K562 (cell line): ENCODE results near the gene WFDC1. TPM values are rescaled to one million over a fixed set of nuclear protein-coding genes. Genes with fewer than 3 reads are reported as not detected.

Experiments
- ATAC-seq: fragments of 200-7000 bp; cut with Tn5 transposase; 3 replicates; pipeline ENCODE4 v1.9.1; 2020; ENCODE audit warnings: moderate library complexity
- BruUV-seq: library from RNA; stranded (reverse); fragments of 400-500 nt; replicated peaks from 2 replicates; lab custom pipeline; 2021; lab: Mats Ljungman, UMichigan
- CTCF ChIA-PET: fragments of 300-600 bp; formaldehyde crosslinking; extraction: SDS; loops from one replicate; lab custom pipeline; 2021; ENCODE audit warnings: low intra/inter-chr PET ratio; lab: Yijun Ruan, JAX
- POLR2A ChIA-PET: fragments of 300-600, 350-650 bp; sonication (Branson Sonifier 250); formaldehyde crosslinking; extraction: SDS; loops from one replicate; lab custom pipeline; 2021; ENCODE audit warnings: antibody characterized with exemption, inconsistent platforms; lab: Yijun Ruan, JAX
- DNase-seq, 4 experiments: peaks; one replicate each; pipeline versions ENCODE4 v3.0.0 to v3.0.0-alpha.2; 2011 to 2018; ENCODE audit warnings: low spot score in 3 of 4, mixed read lengths in 3 of 4; ENCODE audit errors: extremely low read depth in 1 of 4
- FAIRE-seq: peaks from 2 replicates; lab custom pipeline; 2011; peaks lifted over from hg19 to GRCh38; lab: Jason Lieb, UNC
- H2AFZ ChIP-seq: 2 replicates; pipeline ENCODE4 v1.6.0; 2011; ENCODE audit warnings: low read depth, low read length, control low read depth, inconsistent platforms
- H3K27ac ChIP-seq: fragments of 200-600 bp; 3 replicates; pipeline ENCODE4 v1.8.0; 2011; ENCODE audit warnings: low read depth, mild to moderate bottlenecking, control low read depth, inconsistent platforms, low read length, moderate library complexity, mixed read lengths; ENCODE audit errors: extremely low read depth
- H3K27me3 ChIP-seq, 2 experiments: fragments of 300-600 bp in 1 of 2; 2 replicates in 1 of 2; 3 replicates in 1 of 2; pipeline versions ENCODE4 v1.6.0 to v1.8.0; 2011; ENCODE audit warnings: inconsistent platforms in 2 of 2, low read length in 2 of 2, mild to moderate bottlenecking in 1 of 2, mixed read lengths in 1 of 2, moderate library complexity in 1 of 2; ENCODE audit not compliant: control insufficient read depth in 2 of 2, insufficient read depth in 2 of 2
- H3K36me3 ChIP-seq: fragments of 300-600 bp; 3 replicates; pipeline ENCODE4 v1.8.0; 2011; ENCODE audit warnings: mild to moderate bottlenecking, low read length, inconsistent platforms; ENCODE audit not compliant: control insufficient read depth, insufficient read depth
- H3K4me1 ChIP-seq, 2 experiments: fragments of 200-600 bp in 1 of 2; replicated peaks in 1 of 2; 2 replicates in 1 of 2; 3 replicates in 1 of 2; pipeline versions ENCODE4 v1.5.1 to v1.8.0; 2011; ENCODE audit warnings: inconsistent platforms in 2 of 2, low read length in 2 of 2, mild to moderate bottlenecking in 1 of 2, mixed read lengths in 1 of 2, moderate library complexity in 1 of 2; ENCODE audit not compliant: control insufficient read depth in 2 of 2, insufficient read depth in 2 of 2
- H3K4me2 ChIP-seq: 2 replicates; pipeline ENCODE4 v1.6.1; 2011; ENCODE audit warnings: low read length, control low read depth, inconsistent platforms, mixed read lengths; ENCODE audit not compliant: insufficient read depth
- H3K4me3 ChIP-seq: fragments of 200-600 bp; sonication (generic), shearing (Covaris generic); 2 replicates; pipeline ENCODE4 v1.5.1; 2016; ENCODE audit warnings: control low read depth, inconsistent platforms
- H3K79me2 ChIP-seq: fragments of 200-600 bp; 3 replicates; pipeline ENCODE4 v1.8.0; 2011; ENCODE audit warnings: low read length, inconsistent platforms; ENCODE audit not compliant: control insufficient read depth, insufficient read depth
- H3K9ac ChIP-seq, 2 experiments: 2 replicates each; pipeline versions ENCODE4 v1.6.0 to v1.6.1; 2011; ENCODE audit warnings: low read depth in 2 of 2, low read length in 2 of 2, control low read depth in 1 of 2, inconsistent platforms in 1 of 2, mild to moderate bottlenecking in 1 of 2, mixed read lengths in 1 of 2; ENCODE audit not compliant: insufficient read depth in 1 of 2
- H3K9me1 ChIP-seq: one replicate; pipeline ENCODE4 v1.6.0; 2011; ENCODE audit warnings: inconsistent platforms, mild to moderate bottlenecking, low read length, moderate library complexity; ENCODE audit not compliant: control insufficient read depth, insufficient read depth
- H3K9me3 ChIP-seq: replicated peaks from 2 replicates; pipeline ENCODE4 v1.5.1; 2011; ENCODE audit warnings: low read depth, low read length, inconsistent platforms; ENCODE audit not compliant: control insufficient read depth, insufficient read depth
- H4K20me1 ChIP-seq: replicated peaks from 2 replicates; pipeline ENCODE4 v1.6.1; 2011; ENCODE audit warnings: low read length, inconsistent platforms, mixed read lengths; ENCODE audit not compliant: control insufficient read depth, insufficient read depth
- DPF2 ChIP-seq: fragments of 450-650 bp; IDR thresholded peaks from 2 replicates; pipeline ENCODE4 v1.6.1; 2016
- E2F3 ChIP-seq: fragments of 250-450 bp; sonication (Bioruptor Pico); IDR thresholded peaks from 2 replicates; pipeline ENCODE4 v1.4.0; 2020; ENCODE audit warnings: mild to moderate bottlenecking
- GATAD2A ChIP-seq: fragments of 450-650 bp; IDR thresholded peaks from 2 replicates; pipeline ENCODE4 v1.6.1; 2017
- GATAD2B ChIP-seq: fragments of 450-650 bp; IDR thresholded peaks from 2 replicates; pipeline ENCODE4 v1.6.1; 2017; ENCODE audit warnings: mild to moderate bottlenecking, borderline replicate concordance
- L3MBTL2 ChIP-seq: fragments of 450-650 bp; IDR thresholded peaks from 2 replicates; pipeline ENCODE4 v1.6.1; 2016; ENCODE audit warnings: mild to moderate bottlenecking, moderate library complexity
- MCM7 ChIP-seq, 2 experiments: fragments of 450-650 bp; IDR thresholded peaks; 2 replicates each; pipeline ENCODE4 v1.6.1; 2016 to 2018
- SMC3 ChIP-seq: conservative IDR thresholded peaks from 2 replicates; pipeline ENCODE4 v1.6.1; 2011; ENCODE audit warnings: low read depth, low read length, improper control_type of control experiment; ENCODE audit not compliant: insufficient read depth
- SOX6 ChIP-seq: fragments of 450-650 bp; IDR thresholded peaks from 2 replicates; pipeline ENCODE4 v1.6.1; 2014; ENCODE audit warnings: mild to moderate bottlenecking
- SRSF7 ChIP-seq: fragments of 200-400 bp; formaldehyde crosslinking; optimal IDR thresholded peaks from 2 replicates; pipeline ENCODE3; 2017; ENCODE audit warnings: mild to moderate bottlenecking, low read depth, low read length
- TAF9B ChIP-seq: fragments of 450-650 bp; IDR thresholded peaks from 2 replicates; pipeline ENCODE4 v1.6.1; 2018; ENCODE audit warnings: mild to moderate bottlenecking; ENCODE audit not compliant: partially characterized antibody
- TARDBP ChIP-seq: fragments of 450-650 bp; IDR thresholded peaks from 2 replicates; pipeline ENCODE4 v1.6.1; 2016
- TOE1 ChIP-seq, 2 experiments: fragments of 450-650 bp in 1 of 2; sonication (generic) in 1 of 2; formaldehyde crosslinking in 1 of 2; IDR thresholded peaks; 2 replicates each; pipeline versions ENCODE4 v1.7.1 to v1.8.0; 2016 to 2022; ENCODE audit warnings: borderline replicate concordance in 2 of 2, mild to moderate bottlenecking in 2 of 2, antibody characterized with exemption in 1 of 2, inconsistent platforms in 1 of 2, low read depth in 1 of 2, missing genetic modification reagents in 1 of 2, moderate library complexity in 1 of 2
- ZFX ChIP-seq: sonication (generic); formaldehyde crosslinking; IDR thresholded peaks from 2 replicates; pipeline ENCODE4 v1.8.0; 2022; ENCODE audit warnings: mild to moderate bottlenecking, missing genetic modification reagents, moderate library complexity
- ZNF316 ChIP-seq: fragments of 450-650 bp; IDR thresholded peaks from 2 replicates; pipeline ENCODE4 v1.6.1; 2016
- ZNF444 ChIP-seq: fragments of 250-450 bp; sonication (Bioruptor Pico); IDR thresholded peaks from 2 replicates; pipeline ENCODE4 v1.4.0; 2020; ENCODE audit warnings: mild to moderate bottlenecking, moderate library complexity
- ZNF644 ChIP-seq: fragments of 200-800 bp; sonication (Bioruptor generic); IDR thresholded peaks from 2 replicates; pipeline ENCODE4 v1.6.1; 2016; ENCODE audit warnings: low read depth, missing genetic modification characterization, missing compliant biosample characterization
- ZNF830 ChIP-seq: fragments of 250-450 bp; sonication (Bioruptor Pico); IDR thresholded peaks from 2 replicates; pipeline ENCODE4 v1.5.0; 2021; ENCODE audit warnings: mild to moderate bottlenecking
- ZSCAN29 ChIP-seq: fragments of 450-650 bp; IDR thresholded peaks from 2 replicates; pipeline ENCODE4 v1.6.1; 2017
- WGBS: fragments of 100-300 bp; shearing (Covaris generic); methylation state at CpG from one replicate; pipeline ENCODE4 v1.1.6; 2016; ENCODE audit warnings: low coverage, mixed read lengths; ENCODE audit not compliant: insufficient coverage; ENCODE audit errors: missing lambda C conversion rate; 5-methylcytosine and 5-hydroxymethylcytosine counted together
- in situ Hi-C: fragments of 300-500 bp; cut with MboI; formaldehyde crosslinking; loops from 4 replicates; pipeline ENCODE4 v1.15.0; 2018; ENCODE audit warnings: inconsistent platforms, mixed read lengths
- intact Hi-C: fragments of 100-400 bp; cut with micrococcal nuclease; formaldehyde crosslinking; loops from 2 replicates; pipeline ENCODE4 v1.14.2; 2022
- polyA plus RNA-seq, 8 experiments: library from polyadenylated mRNA; depleted of rRNA in 4 of 8; stranded (reverse) in 5 of 8; unstranded in 3 of 8; fragments of >200 nt; fragmentation: Nextera tagmentation in 2 of 8; fragmentation: Illumina TruSeq in 1 of 8; extraction: Ambion mirVana in 2 of 8; extraction: Trizol in 1 of 8; gene quantifications; 2 replicates each; pipeline versions ENCODE4 v1.2.1 to v1.2.3, GENCODE V29; 2011 to 2014; ENCODE audit warnings: inconsistent platforms in 1 of 8, missing spikeins in 1 of 8
- total RNA-seq, 7 experiments: library from RNA; depleted of rRNA in 6 of 7; stranded (reverse); fragments of >200 nt in 6 of 7; fragmentation: Illumina TruSeq in 2 of 7; extraction: Trizol in 2 of 7; gene quantifications; 2 replicates each; pipeline versions ENCODE4 v1.2.1 to v1.2.3, GENCODE V29; 2011 to 2021; ENCODE audit warnings: low replicate concordance in 1 of 7
- TF ChIP-seq, protein P1 (sequence below): fragments of 450-650 bp; IDR thresholded peaks from 2 replicates; pipeline ENCODE4 v1.6.1; 2016; ENCODE audit warnings: missing biosample characterization, missing genetic modification characterization

The WFDC1 gene
- total and polyA plus RNA-seq, 9 of the 15 experiments (the other 6 are each of a cell fraction or from before 2014, with no cell fraction given) = not detected

DNA sequence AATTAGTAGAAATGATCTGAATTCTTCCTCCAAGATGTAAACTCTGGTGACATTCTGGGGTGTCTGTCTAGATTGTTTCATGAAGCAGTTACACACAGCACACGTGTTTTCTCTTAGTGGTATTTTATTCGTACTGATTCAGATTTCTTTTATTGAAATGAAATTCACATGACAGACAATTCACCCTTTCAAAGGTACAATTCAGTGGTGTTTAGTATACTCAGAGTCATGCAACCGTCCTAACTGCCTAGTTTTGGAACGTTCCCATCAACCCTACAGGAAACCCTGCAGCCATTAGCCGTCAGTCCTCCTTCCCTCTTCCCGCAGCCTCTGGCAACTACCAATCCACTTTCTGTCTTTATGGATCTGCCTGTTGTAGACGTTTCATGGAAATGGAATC lies 8.8 kb downstream of the WFDC1 start (continued):
- TF ChIP-seq GATAD2A (no peak), ZNF644 (no peak), TARDBP (no peak), SMC3 (no peak), SOX6 (no peak), TOE1 (IDR thresholded peaks at IDR 0.05; ENCODE audit: borderline replicate concordance) (no peak), TOE1 (CRISPR knock-in tag; IDR thresholded peaks at IDR 0.05; ENCODE audit: borderline replicate concordance, low read depth) (no peak)

DNA sequence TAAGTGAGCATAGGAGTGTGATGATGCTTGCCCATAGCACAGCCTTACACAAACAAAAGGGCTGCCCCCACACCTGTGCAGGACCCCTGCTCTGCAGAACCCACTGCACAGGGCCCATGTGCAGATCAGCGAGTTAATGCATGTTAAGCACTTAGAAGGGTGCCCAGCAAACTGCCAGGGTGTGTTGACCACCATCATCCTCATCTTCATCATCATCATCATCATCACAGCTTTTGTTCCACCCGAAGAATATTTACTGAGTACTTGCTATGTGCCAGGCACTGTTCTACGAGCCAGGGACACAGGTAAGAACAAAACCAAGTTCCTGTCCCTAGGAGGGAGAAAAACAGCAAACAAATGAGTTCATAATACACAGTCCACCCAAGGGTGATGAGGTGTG lies 11.9 kb downstream of the WFDC1 start:
- ChIA-PET POLR2A (interaction anchor here (0.6 to 1.4 kb wide), 3 partner anchors 15 to 32 kb away, joined by 3 read pairs; no protein-coding TSS in a partner anchor), CTCF (no interaction called here)
- H3K4me3 ChIP-seq = no peak overlapping the region
- peaks cover 46 to 79% of the 10 kb centered on the region in 2 experiments for H3K27me3 ChIP-seq
- WGBS = 5% methylated on average over 3 of the region's 3 CpGs
- no peak overlapping the region for H3K27ac ChIP-seq
- ATAC-seq = no peak
- peaks cover 22% of the 10 kb centered on the region for H4K20me1 ChIP-seq
- no peaks in the 10 kb centered on the region for H3K79me2 ChIP-seq
- in situ Hi-C loops = no loop called here
- H3K9ac ChIP-seq = no peak overlapping the region
- FAIRE-seq = no peak
- H3K36me3 ChIP-seq = no peaks in the 10 kb centered on the region
- H3K4me2 ChIP-seq = no peak overlapping the region
- no peak overlapping the region for H2AFZ ChIP-seq
- TF ChIP-seq ZFX (CRISPR knock-in tag) = no peak
- no peak for TF ChIP-seq ZNF830
- TF ChIP-seq, protein P1, sequence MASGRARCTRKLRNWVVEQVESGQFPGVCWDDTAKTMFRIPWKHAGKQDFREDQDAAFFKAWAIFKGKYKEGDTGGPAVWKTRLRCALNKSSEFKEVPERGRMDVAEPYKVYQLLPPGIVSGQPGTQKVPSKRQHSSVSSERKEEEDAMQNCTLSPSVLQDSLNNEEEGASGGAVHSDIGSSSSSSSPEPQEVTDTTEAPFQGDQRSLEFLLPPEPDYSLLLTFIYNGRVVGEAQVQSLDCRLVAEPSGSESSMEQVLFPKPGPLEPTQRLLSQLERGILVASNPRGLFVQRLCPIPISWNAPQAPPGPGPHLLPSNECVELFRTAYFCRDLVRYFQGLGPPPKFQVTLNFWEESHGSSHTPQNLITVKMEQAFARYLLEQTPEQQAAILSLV (tag) = no peak
- TF ChIP-seq TAF9B = no peak
- no peak for TF ChIP-seq MCM7 (IDR thresholded peaks at IDR 0.05)
- no peak for TF ChIP-seq L3MBTL2
- no peak for TF ChIP-seq GATAD2B
- TF ChIP-seq SRSF7 = no peak
- no peak for TF ChIP-seq ZSCAN29
- TF ChIP-seq ZNF444 (CRISPR knock-in tag) = no peak
- TF ChIP-seq ZNF316 = no peak
- no peak for TF ChIP-seq DPF2
- no peak for TF ChIP-seq E2F3
- TF ChIP-seq, all 486 proteins: peak for 0
- no peak for DNase-seq
- peaks cover 0 to 4% of the 10 kb centered on the region in 2 experiments; a peak in 1 of 5 replicates for H3K4me1 ChIP-seq
- H3K9me3 ChIP-seq = no peaks in the 10 kb centered on the region
- H3K9me1 ChIP-seq = no peaks in the 10 kb centered on the region
- intact Hi-C loops = no loop called here
- BruUV-seq = no TSS peak
